ENCODE measurements around the gene KCNQ2.

Gene KCNQ2

DNA sequence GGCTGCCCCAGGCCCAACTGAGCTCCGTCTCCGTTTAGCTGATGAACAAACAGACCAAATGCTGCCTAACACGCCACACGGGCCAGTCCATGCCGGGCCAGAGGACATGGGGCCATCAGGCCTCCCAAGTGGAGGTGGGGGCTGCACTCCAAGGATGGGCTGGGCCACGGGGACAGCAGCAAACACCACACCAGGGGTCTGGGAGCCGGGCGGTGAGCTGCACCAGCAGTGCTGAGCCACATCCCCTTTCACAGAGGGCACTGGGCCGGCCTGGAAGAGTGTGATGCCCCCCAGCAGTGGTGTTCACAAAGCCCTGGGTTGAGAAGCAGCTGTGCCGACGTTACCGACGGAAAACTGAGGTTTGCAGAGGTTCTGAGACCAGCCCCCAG lies 2.7 kb downstream of the KCNQ2 start:
- no peak for DNase-seq

DNA sequence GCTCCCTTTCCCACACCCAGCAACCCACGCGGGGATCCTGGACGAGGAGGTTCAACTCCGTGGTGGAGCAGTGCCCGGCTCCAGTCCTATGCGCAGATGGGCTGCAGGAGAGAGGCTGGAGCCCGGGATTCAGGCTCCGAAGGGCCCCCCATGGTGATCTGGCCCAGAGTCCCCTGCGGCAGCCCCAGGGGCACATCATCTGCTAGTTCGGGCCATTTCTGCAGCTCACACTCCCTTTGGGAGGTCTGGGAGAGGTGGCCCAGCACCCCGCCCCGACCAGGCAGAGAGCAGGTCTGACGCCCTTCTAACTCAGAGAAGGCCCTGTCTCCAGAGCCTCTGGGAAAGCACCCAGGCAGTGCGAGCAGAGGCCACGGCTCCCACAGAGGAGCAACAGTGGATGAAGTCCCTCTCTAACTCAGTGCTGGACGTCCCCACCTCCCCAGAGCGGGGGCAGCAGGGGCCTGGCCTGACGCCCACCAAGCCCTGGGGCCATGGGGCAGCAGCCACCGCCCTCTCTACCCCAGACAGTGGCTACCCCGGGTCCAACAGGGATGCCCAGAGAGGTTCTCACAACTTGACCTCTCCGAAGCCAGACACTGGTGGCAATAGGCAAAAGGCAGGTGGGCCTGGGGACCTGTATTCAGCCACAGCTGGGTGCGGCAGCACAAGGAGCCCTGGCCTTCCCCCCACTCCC lies 3.3 kb downstream of the KCNQ2 start:
- no peak for DNase-seq

DNA sequence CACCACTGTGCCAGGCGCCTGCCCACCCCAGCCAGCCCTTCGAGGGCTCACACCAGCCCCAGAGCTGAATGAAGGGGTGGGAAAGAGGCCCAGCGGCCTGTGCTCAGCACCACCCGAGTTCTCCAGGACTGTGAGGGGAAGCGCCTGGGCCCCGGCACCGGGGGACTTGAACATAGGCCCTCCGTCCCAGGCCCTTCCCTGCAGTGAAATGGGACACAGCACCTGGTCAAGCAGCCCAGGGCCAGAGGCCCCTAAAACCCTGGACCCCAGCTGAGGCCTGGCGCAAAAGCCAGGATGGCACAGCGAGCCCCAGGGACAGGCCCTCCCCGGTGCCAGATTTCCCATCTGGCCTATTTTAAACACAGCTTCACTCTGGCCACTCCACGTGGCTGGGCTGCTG lies 4.0 kb downstream of the KCNQ2 start:
- no peak for DNase-seq

DNA sequence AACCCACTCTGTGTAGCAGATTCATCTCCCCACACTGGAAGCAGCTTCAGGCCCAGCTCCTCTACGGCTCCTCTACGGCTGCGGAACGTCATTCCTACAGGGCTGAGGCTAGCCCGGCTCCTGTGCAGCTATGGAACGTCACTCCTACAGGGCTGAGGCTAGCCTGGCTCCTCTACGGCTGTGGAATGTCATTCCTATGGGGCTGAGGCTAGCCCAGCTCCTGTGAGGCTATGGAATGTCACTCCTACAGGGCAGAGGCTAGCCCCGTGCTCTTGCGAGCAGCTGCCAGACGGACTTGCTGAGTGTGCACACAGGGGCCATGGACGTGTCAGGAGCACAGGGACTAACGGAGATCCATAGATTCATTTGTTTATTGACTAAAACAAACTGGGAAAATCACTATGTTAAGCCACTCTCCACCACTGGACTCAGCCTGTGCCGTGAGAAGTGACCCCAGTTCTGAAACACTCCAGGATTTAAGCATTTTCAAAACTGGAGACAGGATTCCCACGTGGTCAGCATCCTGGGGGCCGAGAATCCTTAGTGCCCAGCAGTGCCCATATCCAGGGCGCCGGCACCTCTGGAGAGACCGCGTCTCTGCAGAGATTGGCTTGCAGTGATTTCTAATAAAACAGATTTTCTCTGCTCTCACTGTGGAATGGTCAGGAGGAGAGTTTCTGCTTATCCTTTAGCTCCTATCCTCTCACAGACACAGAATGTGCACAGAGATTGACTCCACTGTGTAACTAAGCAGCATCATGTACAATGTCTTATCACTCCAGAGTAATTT lies 5.0 kb downstream of the KCNQ2 start:
- DNase-seq: no peak

DNA sequence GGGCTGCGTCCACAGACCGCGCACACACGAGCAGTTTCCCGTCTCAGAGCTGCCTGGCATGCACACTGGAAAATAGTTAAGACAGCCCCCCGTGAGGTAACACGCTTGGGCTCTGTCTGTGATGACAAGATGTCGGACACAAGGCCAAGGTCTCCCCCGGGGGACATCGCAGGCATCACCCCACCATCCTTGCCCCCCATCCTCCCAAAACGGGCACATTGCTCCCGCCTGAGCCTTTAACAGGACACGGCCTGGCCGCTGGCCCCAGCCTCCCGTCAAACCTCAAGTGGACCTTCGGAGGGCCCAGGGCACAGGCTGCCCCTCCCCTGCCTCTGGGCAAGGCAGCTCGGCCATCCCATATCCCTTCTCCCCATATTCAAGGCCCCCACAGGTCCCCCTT lies 5.6 kb downstream of the KCNQ2 start:
- DNase-seq: no peak

DNA sequence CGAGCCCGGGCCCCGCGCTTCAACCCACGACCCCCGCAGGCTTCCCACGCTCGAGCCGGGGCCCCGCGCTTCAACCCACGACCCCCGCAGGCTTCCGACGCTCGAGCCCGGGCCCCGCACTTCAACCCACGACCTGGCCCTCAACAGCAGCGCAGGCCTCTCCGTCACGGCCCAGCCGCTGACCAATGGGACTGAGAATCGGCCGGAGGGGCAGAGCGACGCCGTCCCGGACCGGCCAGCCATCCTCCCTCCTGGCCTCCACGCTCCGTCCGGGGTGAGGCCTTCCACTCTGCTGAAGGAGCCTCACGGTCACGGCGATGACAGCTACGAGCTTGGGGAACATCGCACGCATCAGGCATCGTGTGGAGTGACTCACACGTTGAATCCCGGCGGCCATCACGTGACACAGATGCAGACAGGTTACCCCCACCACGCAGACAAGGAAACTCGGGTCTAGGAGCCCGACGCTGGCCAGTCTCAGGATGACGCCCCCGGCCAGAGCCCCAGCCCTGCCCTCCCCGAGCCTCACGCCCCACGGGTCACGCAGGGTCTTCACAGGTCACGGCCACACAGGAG lies 6.1 kb downstream of the KCNQ2 start:
- no peak for DNase-seq

DNA sequence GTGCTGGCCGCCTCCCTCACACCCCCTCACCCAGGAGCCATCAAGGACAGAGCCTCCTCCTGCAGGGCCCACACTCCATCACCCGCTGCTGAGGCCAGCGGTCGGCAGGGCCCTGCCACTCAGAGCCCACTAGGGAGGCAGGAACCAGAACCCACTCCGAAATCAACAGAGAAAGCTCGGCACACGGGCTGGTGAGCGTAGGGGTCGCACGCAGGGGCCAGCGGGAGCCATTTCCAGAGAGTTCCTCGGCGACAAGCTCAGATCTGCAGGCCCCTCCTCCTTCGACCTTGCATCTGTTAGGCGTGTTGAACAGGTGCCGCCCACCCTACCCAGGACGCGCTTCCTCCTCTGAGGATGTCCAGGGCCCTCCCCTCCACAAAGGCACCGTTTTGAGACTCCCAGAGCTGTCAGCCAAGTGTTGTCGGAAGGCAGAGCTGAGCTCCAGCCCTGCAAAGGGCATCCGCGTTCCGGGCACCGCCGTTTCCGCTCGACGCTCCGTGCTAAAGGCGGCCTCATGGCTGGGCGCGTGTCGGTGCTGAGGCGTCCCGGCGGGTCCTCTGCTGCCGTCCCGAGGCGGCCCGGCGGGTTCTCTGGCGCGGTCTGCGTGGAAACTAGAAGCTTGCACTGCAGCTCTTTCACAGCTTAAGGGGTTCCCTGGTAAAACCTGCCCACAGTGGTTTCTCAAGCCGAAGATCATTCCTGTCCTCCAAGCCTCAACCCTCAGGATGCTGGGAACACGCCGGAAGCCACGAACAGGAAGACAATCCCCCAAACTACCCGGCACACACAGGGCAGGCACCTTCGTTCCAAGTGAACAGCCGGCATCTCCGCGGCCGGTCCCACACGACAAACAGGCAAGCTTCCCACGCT lies 6.8 kb downstream of the KCNQ2 start:
- DNase-seq: no peak

DNA sequence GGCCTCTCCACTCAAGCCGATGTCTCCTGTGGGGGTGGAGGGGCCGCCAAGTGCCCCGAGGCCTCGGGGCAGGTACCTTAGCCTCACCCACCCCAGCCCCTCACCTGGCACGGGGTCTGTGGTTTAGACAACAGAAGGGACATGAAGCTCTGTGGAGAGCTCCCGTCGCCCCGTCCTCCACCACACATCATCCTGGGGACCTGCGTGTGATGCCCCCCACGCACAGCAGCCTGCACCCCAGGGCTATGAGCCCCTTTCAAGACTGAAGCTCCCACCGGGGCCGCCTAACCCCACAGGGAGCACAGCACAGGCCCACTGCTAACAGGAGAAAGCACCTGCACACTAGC lies 8.2 kb downstream of the KCNQ2 start:
- DNase-seq: no peak

DNA sequence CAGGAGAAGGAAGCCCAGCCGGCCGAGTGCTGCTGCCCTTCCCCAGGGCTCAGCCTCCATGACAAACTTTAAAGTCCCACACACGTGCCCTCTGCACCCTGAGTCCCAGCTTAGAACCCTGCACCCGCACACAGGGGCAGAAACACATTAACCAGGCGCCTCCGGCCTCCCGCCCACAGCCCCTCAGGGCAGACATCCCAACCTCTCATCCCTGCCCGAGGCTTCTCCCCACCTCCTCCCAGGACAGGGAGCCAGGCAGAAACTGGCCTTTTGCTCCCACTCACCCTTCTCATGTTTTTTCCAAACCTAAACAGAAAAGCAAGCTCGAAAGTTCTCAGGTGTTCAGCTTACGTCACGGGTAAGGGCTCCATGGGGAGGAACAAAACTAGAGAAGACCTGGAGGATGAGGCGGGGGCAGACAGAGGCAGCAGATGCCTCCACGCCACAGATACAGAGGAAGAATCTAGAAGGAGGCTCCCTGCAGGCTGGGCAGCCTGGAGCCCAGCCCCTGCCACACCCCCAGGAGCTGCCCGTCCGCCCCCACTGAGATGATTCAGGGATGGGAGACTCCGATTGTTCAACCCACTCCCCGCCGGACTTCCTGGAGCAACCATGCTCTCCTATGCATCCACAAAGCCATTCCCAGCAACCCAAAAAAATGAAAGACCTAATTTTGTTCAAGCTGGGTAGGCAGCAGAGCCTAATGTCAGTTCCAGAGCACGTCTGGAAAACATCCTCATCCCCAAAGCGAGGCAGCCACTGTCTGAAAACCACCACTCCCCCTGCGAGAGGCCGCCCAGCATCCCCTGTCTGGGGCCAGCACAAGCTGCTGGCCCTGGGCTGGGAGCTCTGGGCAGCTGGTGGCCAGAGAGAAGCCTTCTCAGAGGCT lies 8.8 kb downstream of the KCNQ2 start:
- no peak for DNase-seq

DNA sequence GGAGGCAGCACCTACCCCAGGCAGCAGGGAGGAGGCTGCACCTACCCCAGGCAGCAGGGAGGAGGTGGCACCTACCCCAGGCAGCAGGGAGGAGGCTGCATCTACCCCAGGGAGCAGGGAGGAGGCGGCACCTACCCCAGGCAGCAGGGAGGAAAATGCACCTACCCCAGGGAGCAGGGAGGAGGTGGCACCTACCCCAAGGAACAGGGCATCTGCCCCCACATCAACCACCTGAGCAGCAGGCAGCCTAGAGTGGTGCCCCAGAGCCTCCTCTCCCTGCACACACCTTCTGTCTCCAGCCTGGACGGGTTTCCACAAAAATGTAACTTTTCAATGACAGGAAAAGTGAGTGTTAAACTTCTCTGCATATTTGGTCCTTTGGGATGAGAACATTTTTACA lies 10.2 kb downstream of the KCNQ2 start:
- no peak for DNase-seq

DNA sequence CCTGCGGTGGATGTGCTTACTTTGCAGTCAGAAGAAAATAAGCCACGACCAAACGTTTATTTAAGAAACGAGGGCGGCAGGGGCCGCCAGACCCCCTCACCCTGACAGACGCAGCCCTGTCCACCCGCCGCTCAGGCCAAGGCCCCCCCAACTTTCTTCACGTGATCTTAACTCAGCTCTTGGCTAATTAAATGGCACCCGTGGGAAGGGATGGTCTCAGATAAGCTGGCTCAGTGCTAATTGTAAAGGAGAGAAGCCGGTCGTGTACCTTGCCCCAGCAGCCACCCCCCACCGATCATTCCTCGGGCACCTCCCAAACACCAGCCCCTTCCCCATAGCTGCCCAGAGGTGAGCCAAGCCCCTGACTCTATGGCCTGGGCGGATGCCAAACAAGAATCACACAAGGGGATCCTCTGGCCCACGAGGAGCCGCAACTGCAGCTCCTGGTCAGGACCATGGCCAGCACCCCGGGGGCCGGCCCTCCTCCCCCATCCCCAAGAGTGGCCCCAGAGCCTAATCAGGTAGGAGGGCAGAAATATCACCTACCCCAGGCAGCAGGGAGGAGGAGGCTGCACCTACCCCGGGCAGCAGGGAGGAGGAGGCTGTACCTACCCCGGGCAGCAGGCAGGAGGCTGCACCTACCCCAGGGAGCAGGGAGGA lies 11.2 kb downstream of the KCNQ2 start:
- DNase-seq: no peak

DNA sequence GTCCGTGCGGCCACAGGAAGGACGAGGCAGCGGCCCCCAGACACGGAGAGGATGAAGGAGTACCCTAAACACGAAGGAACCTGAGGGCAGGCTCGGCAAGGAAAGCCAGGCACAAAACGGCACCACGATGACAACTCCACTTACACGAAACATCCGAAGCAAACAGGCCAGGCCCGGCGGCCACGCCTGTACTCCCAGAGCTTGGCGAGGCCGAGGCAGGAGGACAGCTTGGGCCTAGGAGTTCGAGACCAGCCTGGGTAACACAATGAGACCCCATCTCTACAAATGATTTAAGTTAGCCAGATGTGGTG lies 13.4 kb downstream of the KCNQ2 start:
- no peak for DNase-seq

DNA sequence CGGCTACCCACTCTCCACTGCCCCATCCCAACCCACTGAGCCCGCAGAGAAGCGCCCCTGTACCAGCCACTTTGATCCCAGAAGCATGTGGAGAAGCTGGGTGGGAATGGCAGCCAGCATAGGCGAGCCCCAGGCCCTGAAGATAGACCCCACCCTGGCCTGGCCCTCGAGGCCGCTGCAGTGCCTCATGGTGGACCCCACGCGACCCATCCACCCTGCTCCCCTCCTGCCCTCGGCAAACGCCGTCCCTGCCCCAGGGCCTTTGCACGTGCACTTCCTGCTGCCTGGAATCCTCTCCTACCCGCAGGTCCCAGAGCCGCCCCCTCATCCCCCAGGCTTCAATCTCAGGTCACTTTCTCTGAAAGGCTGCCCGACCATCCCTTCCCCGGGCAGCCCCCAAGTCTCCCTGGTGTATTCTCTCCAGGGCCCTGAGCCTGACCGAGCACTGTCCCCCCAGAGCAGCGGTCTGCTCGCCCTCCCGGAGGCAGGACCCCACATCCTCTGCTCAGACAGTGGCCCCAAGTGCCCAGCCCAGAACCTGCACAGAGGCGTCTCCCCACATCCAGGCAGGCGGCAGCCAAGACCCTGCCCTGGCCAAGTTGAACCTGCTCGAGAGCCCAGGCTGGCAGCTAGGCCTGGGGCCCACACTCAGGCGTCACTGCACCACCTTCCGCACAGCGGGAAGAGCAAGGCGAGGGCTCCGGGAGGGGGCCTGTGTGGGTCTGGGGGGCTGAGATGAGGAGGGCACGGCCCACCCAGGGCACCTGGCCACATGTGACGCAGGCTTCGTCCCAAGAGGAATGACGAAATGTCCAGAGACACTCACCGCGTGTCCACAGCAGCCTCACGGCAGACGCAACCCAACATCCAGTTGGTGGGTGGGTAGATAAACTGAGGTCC lies 14.0 kb downstream of the KCNQ2 start:
- DNase-seq: no peak

DNA sequence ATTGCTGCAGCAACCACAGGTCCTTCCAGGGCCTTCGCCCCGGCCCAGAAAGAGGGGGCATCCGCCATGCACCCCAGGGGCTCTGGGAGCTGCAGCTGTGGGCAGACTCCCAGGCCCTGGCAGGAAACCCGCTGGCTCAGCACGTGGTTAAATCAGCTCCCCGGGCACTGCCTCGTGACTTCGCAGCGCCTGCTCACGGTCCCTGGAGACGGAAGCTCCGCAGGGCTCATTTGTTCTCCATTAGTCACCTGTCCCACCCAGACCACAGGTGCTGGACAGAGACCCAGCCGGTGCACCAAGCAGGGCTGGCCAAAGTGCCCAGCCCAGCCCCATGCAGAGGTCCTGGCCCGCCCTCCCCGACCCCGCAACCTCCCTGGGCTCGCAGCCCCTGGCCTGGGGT lies 14.7 kb downstream of the KCNQ2 start:
- no peak for DNase-seq

DNA sequence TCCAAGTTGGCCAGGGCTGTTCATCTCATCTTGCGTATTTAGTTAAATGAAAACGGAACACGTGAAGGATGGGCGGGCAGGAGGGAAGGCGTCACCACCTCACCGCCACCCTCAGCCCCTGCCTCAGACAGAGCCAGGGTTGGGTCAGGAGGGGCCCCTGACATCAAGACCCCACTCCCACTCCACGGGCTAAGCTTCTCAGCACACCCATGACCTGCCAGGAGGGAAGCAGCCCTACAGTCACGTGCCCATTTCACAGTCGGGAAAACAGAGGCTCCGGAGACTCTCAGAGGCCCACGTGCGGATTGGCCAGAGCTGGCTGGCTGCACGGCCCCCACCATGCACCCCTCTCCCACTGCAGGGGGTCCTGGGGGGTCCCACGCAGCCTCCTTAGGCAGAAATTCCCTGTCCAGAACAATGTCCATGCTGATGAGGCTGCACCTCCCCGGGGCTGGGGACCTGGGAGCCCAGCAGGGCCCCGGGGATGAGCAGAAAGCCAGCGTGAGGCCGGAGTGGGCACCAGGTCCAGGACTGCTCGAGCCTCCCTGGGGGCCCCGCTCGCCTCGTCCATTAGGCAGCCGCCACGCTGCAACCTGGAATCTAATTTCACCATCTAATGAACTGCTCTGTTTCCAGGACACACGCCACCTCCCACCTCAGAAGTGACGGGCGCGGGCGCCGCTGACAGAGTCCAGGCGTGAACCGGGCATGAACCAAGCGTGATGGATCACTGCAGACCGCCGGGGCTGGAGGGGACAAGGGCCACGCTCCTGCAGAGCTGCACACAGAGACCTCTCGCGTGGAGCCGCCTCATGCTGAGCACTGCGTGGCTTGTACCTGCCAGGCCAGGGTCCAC lies 15.8 kb downstream of the KCNQ2 start:
- DNase-seq: no peak

DNA sequence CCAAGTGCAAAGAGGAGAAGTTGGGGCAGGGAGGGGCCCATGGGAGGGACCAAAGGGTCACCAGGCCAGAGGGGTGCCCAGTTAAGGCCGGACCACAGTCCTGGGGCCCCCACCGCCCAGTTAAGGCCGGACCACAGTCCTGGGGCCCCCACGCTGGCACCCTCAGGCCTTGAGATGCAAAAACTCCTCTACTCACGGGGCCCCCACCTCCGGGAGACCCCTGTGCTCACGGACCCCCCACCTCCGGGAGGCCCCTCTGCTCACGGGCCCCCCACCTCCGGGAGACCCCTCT lies 16.9 kb downstream of the KCNQ2 start:
- no peak for DNase-seq

DNA sequence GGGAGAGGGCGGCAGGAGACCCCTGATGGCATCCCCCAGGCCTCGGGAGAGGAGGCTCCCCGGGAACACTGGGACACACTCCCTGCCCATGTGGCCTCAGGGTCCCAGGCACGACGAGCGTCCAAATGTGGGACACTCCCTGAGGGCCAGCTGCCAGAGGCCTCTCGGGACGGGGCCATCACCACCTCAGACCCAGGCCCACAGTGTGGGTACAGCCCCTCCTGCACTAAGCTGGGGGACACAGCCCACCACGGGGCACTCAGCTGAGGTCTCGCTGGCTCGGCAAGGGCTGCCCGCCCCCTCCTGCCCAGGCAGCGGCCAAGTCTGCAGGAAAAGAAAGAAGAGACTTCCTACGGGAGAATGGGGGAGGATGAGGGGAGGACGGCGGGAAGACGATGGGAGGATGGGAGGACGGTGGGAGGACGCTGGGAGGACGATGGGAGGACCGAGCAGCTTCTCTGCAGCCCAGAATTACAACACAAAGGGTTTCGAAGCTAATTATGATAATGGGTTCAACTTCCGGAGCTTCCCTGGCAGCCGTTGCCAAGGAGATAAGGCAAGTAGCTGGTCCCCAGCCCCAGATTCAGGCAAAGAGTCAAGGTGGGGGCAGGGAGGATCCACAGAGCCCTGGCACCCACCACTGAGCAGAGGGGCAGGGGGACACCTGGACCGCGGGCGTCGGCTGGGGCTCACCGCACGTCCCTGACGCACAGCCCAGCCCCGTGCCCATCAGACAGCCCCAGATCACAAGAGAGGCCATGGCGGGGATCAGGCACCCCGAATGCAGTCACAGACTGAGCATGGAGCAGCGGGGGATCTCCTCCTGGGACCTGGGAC lies 17.5 kb downstream of the KCNQ2 start:
- no peak for DNase-seq

DNA sequence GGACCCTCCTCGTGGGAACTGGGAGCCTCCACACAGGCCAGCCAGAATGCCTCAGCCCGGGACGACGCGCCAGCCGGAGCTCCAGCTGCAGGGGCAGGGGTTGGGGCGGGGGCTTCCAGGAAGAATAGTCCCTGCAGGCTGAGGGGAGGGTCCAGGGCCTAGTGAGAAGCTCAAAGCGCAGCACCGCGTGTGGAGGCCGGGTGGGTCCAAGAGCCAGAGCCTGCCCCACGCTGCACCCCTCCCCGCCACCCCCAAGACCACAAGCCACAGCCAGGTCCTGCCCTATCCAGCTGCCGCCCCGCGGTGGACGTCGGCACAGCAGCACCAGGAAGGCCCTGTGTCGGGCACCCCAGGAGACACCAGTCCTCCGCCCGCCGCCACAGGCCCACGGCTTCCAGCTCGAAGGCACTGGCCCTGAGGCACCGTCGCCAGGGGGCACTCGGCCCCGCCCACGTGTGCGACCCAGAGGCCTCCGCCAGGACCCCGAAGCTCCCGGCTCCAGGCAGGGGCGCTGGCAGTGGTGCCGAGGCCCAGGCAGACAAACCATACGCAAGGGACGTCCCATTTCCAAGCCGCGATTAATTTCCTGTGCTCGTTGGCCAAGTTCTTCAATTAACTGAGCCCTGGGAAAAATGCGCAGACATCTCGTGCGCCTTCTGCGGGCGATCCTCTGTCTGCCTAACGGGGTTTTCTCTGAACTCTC lies 19.5 kb downstream of the KCNQ2 start:
- no peak for DNase-seq

DNA sequence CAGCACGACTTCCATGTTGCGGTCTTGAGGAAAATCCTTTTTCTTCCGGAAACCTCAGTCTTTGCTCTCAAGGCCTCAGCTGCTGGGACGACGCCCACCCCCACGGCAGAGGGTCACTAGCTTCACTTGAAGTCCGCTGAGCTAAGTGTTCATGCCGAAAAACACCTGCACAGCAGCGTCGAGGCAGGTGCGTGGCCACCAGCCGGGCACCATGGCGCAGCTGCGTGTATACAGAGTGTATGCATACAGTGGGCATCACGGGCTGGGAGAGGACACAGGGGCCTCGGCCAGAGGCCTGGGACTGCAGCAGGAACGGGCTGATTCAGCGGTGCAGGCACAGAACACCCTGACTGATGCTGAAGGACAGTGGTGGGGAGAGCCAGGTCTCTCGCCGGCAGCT lies 20.1 kb downstream of the KCNQ2 start:
- no peak for DNase-seq

Data from CD4-positive, alpha-beta T cell treated with Interferon alpha-2 for 1 hour (primary cell).